ENCODE results near the gene STAMBPL1. TPM values are rescaled to one million over a fixed set of nuclear protein-coding genes. Genes with fewer than 3 reads are reported as not detected.

STAMBPL1 gene
- polyA plus RNA-seq, 1 of the 3 experiments (the other 2 are of a cell fraction): 25.1 TPM

DNA sequence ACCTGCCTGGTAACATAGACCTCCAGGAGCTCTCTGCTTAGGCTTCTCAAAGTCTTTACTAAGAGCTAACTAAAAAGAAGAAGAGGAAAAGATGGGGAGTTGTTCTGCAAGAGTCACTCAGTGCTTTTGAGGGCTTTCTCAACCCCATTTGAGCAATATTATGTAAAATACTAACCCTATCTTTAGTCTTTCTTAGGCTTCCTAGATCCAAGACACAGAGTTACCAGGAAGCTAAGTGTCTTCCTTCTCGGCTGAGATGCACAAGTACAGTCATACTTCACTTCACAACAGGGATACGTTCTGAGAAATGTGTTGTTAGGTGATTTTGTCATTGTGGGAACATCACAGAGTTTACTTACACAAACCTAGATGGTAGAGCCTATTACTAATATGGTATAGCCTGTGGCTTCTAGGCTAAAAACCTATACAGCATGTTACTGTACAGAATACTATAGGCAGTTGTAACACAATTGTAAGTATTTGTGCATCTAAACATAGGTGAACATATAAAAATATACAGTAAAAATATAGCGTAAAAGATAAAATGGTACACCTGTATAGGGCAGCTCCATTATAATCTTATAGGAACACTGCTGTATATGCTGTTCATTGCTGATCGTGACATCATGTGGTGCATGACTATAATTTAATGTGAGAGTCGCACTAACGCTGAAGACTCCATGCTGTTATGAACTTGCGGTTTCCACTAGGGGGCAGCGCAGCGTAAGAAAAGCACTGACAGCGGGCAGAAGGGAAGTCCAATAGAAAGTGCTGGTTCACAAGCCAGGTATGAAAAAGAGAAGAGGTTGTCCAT lies 44.7 kb upstream of the STAMBPL1 start:
- no peak overlapping the region for H2AFZ ChIP-seq (ENCODE audit: low read depth)
- no peaks in the 10 kb centered on the region for H3F3A ChIP-seq (replicated peaks; ENCODE audit: insufficient read depth)
- no peaks in the 10 kb centered on the region for H3K27me3 ChIP-seq (ENCODE audit: insufficient read depth)
- H3K9me3 ChIP-seq: no peaks in the 10 kb centered on the region
- no peaks in the 10 kb centered on the region for H3K79me2 ChIP-seq (ENCODE audit: insufficient read depth)
- no peaks in the 10 kb centered on the region for H3K36me3 ChIP-seq (replicated peaks in 1 of 2; ENCODE audit: control insufficient read depth in 1 of 2, insufficient read depth in 2 of 2, low read length in 1 of 2)
- POLR2A ChIA-PET: interaction anchor here (2.7 kb wide), 1 partner anchor 97 kb away, joined by 9 read pairs; no protein-coding TSS in a partner anchor
- H3K4me2 ChIP-seq: no peak overlapping the region
- peaks cover 0 to 2% of the 10 kb centered on the region in 2 experiments; a peak in 1 of 4 replicates for H3K4me1 ChIP-seq (ENCODE audit: control insufficient read depth in 1 of 2, insufficient read depth in 2 of 2, low read depth in 1 of 2, low read length in 1 of 2)
- H3K9ac ChIP-seq: no peak overlapping the region
- H4K20me1 ChIP-seq (ENCODE audit: insufficient read depth): no peaks in the 10 kb centered on the region
- no peak overlapping the region for H3K27ac ChIP-seq (ENCODE audit: low read depth in 2 of 2, low read length in 1 of 2)
- DNase-seq: peak; percentile 64
- H3K9me2 ChIP-seq: no peaks in the 10 kb centered on the region
- WGBS (ENCODE audit: low lambda C conversion rate): 22% methylated on average over 10 of the region's 10 CpGs
- CTCF ChIA-PET: interaction anchor here (0.6 to 12.7 kb wide), 66 partner anchors 9 to 766 kb away, joined by 3 to 425 read pairs (median 5); partner anchors contain the start of genes ANKRD22, CH25H, FAS and STAMBPL1
- no peak overlapping the region for H3K4me3 ChIP-seq (ENCODE audit: low read depth in 2 of 2, low read length in 1 of 2)
- TF ChIP-seq YY1 (IDR thresholded peaks at IDR 0.05; ENCODE audit: low read depth) (no peak), RFX5 (IDR thresholded peaks at IDR 0.05; ENCODE audit: low read length) (no peak), MEF2A (IDR thresholded peaks at IDR 0.05; ENCODE audit: borderline replicate concordance, low read depth) (no peak), FOXM1 (IDR thresholded peaks at IDR 0.05; ENCODE audit: low read depth) (no peak), RAD21 (IDR thresholded peaks at IDR 0.05; ENCODE audit: low read length) (peak; percentile 99), GABPA (IDR thresholded peaks at IDR 0.05; ENCODE audit: low read depth) (no peak), SIN3A (IDR thresholded peaks at IDR 0.05; ENCODE audit: borderline replicate concordance, low read depth, low read length) (0 out of 2 replicates have a peak, but pooled peaks have one; percentile 30), USF2 (IDR thresholded peaks at IDR 0.05; ENCODE audit: borderline replicate concordance, low read depth, low read length) (no peak), CTCF (IDR thresholded peaks at IDR 0.05) (peak; percentile 94), CHD2 (IDR thresholded peaks at IDR 0.05; ENCODE audit: low read length, partially characterized antibody) (no peak), POLR2AphosphoS5 (IDR thresholded peaks at IDR 0.05; ENCODE audit: low read depth, low read length) (no peak), ELF1 (IDR thresholded peaks at IDR 0.05) (no peak), EZH2phosphoT487 (IDR thresholded peaks at IDR 0.05; ENCODE audit: borderline replicate concordance, low read depth) (no peak), MAX (IDR thresholded peaks at IDR 0.05; ENCODE audit: low read depth) (0 out of 2 replicates have a peak, but pooled peaks have one; percentile 40), PBX3 (IDR thresholded peaks at IDR 0.05) (peak; percentile 40; the same call in 1 of the 2 replicates), ZBTB33 (IDR thresholded peaks at IDR 0.05; ENCODE audit: borderline replicate concordance, low read depth) (no peak), TEAD4 (IDR thresholded peaks at IDR 0.05; ENCODE audit: borderline replicate concordance, insufficient read depth) (no peak), NFIC (IDR thresholded peaks at IDR 0.05; ENCODE audit: borderline replicate concordance) (no peak), TAF1 (IDR thresholded peaks at IDR 0.05; ENCODE audit: borderline replicate concordance, low read depth, low read length) (no peak), MXI1 (IDR thresholded peaks at IDR 0.05; ENCODE audit: low read depth, low read length) (peak; percentile 65; the same call in 1 of the 2 replicates)
- TF ChIP-seq, protein P1, sequence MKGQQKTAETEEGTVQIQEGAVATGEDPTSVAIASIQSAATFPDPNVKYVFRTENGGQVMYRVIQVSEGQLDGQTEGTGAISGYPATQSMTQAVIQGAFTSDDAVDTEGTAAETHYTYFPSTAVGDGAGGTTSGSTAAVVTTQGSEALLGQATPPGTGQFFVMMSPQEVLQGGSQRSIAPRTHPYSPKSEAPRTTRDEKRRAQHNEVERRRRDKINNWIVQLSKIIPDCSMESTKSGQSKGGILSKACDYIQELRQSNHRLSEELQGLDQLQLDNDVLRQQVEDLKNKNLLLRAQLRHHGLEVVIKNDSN (IDR thresholded peaks at IDR 0.05; ENCODE audit: borderline replicate concordance, low read depth): no peak

All from SK-N-SH (cell line).